Left renal cortex interstitium (tissue), 4 donors: ENCODE measurements around the gene SCYGR1. TPM values are rescaled to one million over a fixed set of nuclear protein-coding genes. Genes with fewer than 3 reads are reported as not detected.
"Not testable (repeated sequence)": the region's sequence is repeated elsewhere in the genome, so short reads cannot be mapped to it uniquely, and the experiment has no call there.

Source experiments
- DNase-seq, 4 donors: peaks; one replicate each; pipeline ENCODE4 v3.0.0-alpha.2; 2013; ENCODE audit warnings: low read depth in 4 of 4, low spot score in 2 of 4, missing footprints in 1 of 4
- polyA plus RNA-seq, 4 donors: library from polyadenylated mRNA; unstranded; fragments of 120-200 nt; gene quantifications; one replicate each; pipeline ENCODE4 v1.2.1, GENCODE V29; 2013; ENCODE audit not compliant: insufficient read length in 4 of 4

Gene SCYGR1
- polyA plus RNA-seq, 4 donors: not detected

DNA sequence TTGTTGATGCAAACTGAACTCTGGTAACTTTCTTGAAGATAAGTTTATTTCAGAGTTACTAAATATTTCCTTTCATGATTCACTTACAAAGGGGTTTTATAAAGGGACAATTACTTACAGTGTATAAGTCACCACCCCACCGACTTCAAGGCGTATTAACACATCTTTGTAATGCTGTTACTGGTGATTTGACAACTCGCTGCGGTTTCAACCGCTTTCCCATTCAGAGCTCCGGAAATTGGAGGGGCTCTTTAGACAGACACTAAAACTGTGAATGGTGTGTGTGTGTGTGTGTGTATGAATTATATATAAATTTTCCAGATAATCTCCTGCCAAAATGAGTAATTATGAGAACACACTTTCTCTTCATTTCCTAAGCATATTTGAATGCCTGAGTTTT, 13.6 kb downstream of the SCYGR1 start:
- no peak for DNase-seq

DNA sequence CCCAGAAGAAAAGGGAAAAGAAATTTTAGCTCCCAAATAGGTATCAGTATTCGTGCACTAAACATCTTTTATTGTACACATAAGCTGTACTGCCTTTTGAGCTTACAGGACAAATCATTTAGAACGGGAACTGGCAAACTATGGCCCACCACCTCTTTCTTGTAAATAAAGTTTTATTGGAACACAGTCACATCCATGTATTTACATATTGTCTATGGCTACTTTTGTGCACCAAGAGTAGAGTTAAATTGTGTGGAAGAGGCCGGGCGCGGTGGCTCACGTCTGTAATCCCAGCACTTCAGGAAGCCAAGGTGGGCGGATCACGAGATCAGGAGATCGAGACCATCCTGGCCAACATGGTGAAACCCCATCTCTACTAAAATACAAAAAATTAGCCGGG, 14.4 kb downstream of the SCYGR1 start:
- DNase-seq: no peak

DNA sequence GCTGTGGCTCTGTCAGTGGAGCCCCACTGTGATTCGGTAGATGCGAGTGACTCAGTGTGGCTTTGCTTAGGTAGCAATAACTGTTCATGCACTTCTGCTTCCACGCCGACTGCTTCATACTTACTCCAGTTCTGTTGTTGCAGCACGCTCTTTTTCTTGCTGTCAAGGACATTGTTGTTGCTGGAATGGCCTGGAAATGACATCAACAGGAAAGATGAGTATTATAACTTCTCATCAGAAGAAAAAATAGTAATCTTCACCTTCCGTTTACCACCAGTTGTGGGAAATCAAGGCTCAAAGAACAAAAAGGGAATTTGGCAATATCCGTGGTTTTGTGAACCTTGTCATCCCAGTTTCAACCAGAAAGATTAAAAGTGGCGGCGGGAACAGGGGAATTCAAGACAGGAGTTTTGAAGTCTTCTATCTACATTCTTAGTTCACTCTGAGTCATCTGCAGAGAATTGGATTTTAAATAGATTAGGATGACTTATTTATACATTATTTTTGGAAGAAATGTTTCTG, 16.9 kb downstream of the SCYGR1 start:
- no peak for DNase-seq

DNA sequence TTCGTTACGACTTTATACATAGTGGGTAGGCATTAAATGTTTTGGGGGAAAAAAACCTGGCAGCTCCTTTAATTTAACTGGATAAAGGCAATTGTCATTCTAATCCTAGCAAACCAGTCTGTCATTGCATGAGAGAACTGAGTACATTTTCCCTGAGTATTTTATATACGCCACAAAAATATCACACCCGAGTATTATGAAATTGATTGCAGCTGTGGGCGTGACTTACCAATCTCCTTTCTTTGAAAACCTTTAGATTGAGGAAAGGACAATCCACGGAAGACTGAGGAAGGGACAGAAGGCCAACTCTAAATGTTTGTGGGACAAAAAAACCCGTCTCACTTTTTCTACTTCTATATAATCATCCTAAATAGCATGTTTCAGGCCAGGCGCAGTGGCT, 17.7 kb downstream of the SCYGR1 start:
- no peak for DNase-seq

DNA sequence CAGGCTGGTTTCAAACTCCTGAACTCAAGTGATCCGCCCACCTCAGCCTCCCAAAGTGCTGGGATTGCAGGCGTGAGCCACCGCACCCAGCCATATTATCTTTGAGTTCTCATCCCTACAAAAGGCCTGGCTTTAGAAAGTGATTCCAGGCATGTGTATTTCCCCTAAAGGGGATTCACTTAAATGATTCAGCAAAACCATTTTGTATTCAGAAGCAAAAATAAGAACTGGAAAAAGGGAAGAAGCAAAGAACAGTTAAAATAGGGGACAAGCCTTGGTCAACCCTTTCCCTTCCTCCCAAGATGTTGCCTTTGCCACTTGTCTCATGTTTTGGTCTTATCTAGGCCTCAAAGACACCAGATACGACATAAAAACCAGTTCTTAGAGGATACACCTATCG, 19.2 kb downstream of the SCYGR1 start:
- no peak for DNase-seq

DNA sequence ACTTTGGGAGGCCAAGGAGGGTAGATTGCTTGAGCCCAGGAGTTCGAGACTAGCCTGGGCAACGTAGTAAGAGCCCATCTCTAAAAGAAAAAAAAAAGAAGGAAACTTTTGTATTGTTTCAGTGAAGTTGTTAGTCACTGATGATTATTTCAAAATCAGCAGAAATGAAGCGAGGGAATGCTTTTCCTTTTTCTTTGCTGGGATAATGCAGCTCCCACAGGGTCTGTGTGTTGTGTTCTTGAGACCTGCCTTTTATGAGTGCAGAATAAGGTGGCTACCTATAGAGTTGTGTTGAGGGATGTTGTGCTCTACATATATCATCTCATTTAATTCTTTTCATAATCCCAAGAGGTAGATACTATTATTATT, 20.3 kb downstream of the SCYGR1 start:
- no peak for DNase-seq

DNA sequence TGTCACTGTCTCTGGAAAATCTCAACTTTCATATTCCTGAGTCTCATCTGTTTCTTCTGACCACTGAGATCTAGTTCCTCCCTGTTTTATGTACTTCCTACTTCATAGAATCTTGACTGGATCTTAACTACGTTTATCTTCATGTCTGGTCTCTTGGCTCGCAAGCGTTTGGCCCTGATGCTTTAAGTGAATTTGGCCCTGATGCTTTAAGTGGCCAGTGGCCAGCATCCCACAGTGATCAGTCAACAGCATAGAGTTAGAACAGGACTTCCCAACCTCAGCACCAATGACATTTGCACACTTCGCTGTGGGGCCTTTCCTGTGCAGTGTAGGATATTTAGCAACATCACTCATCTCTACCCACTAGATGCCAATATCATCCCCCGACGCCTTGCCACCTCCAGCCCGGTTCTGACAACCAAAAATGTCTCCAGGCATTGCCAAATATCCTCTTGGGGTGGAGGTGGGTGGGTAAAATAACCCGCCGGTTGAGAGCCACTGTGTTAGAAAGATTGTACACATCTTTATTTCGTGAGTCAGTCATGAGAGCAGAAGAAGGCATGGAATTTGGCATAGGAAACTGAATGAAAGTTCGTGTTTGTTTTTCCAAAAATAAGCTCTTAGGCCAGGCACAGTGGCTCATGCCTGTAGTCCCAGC, 20.9 kb downstream of the SCYGR1 start:
- no peak for DNase-seq

DNA sequence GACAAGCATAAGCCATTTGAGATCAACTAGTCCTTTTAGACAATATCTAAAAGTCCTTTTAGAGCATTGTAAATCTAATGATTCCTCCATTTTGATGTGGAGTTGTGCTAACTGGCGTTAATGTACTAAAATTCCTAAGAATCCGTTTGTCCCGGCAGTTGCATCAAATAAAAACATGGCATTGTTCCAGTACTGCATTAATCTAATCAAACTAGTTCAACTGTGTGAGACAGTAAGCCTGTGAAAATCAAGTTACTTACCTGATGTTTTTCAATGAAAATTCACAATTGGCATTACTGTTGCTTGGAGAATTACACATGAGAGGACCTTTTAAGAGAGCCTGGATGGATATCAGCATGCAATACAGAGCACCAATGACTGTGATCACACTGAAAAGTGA, 21.9 kb downstream of the SCYGR1 start:
- DNase-seq: no peak

DNA sequence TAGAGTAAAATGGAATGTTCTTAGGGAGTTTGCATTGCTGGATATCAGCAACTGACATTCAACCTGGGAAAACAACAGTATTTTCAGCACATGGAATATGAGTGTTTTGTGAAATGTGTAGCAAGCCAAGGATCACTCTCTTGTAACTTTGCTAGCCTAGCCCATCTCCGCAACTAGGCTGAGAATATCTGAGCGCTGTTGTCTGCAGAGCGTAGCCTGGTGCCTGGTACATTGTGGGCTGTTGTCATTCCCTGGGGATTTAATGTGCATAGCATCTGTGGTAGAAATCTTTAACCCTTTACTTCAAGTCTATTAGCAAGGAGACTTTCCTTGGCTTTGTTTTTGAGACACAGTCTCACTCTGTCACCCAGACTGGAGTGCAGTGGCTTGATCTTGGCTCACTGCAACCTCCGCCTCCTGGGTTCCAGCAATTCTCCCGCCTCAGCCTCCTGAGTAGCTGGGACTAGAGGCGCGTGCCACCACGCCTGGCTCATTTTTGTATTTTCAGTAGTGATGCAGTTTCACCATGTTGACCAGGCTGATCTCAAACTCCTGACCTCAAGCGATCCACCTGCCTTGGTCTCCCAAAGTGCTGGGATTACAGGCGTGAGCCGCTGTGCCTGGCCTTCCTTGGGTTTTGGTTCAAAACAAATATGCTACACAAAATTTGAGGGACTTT, 23.0 kb downstream of the SCYGR1 start:
- DNase-seq: not testable (repeated sequence)

DNA sequence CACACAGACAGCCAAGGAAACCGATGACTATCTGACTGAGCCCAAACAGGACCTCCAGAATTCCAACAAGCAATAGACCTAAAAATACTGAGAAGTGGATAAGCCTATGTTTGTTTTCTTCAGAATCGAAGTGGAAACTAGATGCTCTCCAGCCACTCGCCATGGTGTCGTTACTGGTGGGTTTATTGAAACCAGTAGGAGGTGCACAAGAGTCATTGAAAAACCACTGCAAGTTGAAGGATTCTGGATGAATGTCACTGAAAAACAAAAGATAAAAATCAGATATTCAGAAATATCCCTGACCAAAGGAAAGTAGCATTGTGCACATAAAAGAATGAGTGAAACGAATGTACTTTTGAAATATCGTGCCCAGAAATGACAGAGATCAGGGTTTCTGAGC, 24.0 kb downstream of the SCYGR1 start:
- DNase-seq: no peak

DNA sequence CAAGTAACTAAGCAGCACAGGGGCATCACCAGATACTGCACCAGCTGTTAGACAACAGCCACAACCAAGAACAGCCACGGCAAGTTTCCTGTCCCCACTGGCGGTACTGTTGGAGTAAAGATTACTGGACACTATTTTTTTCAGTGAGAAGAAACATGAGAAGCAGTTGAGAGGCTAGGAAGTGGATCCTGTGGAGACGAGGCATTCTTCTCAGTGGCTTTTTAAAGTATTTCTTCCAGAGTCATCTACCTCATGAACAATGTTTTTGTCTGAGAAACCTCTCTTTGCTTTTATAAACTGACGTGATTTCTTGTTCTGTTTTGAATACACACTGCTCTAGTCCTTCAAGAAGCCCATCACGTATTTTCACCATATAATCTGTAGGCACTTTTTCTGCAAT, 27.4 kb downstream of the SCYGR1 start:
- no peak for DNase-seq

DNA sequence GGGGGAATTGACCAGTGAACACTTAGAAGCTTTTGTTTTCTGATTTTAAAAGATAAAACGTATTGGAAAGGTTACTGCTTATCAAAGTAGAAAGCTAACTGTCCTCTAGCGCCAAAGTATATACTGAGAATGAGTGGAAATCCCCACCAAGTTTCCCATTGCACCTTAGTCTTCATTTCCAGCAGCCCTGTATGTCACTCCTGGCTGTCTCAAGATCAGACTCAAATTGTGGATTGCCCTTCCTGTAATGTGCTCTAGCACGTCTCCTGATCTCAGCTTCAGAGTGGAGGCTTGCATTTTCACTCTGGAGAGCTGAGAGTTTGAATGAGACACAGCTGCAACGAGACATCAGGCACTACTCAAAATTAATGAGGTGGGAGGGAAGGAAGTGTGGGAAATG, 36.1 kb downstream of the SCYGR1 start:
- DNase-seq: no peak

DNA sequence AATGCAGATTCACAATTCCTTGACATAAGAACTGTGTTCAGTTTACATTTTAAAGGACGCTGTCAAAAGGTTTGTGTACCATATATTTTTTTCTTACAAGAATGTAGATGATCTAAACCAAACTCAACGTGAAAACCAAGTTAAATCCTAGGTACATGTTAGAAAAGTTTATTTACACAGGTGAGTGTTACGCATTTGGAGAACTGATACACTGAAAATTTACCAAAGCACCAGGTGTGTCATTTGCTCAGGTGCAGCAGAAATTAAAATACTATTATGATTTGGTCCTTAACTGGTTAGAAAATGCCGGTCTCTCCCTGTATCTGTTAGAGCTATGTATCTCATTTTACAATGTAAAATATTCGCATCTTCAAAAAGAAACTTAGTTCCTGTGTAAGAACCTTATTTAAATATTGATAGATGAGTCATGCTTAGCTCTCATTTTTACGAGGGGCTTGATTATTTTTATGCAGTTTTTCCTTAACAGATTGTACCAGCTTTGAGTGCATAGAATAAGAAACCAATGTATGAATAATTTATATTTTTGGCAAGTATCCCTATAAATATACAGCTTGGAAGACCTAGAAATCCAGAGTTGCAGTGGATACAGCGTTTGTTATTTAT, 37.6 kb downstream of the SCYGR1 start:
- DNase-seq: no peak

DNA sequence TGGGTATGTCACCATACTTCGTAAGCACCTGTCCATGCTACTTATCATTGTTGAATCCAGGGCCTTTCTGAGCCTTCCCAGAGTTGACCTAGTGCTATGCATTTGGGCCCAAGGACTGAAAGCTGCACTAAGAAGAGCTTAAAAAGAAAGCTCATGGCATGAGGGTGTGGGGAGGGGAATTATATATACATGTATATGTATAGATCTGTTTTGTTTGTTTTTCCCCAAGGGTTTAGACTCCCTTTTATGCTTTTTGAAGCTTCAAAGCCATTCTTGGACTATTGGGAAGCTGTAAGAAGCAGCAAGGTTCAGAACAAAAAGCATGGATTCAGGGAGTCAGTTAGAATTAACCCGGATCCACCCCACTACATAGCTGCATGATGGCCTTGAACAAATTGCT, 39.4 kb downstream of the SCYGR1 start:
- no peak for DNase-seq

DNA sequence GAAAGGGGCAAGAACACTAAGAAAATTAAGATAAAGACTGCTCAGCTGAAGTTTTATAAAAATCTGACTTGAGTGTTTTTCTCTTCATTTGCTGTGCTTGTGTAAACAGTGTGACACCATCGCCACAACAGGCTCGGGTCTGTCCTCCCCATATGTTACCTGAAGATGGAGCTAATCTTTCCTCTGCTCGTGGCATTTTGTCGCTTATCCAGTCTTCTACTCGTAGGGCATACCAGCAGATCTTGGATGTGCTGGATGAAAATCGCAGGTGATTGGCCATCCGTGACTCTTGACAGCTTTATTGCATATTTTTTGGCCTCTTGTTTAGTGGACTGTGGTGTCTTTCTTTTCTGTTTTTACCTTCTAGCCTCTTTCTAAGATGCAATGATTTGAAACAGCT, 40.6 kb downstream of the SCYGR1 start:
- no peak for DNase-seq

DNA sequence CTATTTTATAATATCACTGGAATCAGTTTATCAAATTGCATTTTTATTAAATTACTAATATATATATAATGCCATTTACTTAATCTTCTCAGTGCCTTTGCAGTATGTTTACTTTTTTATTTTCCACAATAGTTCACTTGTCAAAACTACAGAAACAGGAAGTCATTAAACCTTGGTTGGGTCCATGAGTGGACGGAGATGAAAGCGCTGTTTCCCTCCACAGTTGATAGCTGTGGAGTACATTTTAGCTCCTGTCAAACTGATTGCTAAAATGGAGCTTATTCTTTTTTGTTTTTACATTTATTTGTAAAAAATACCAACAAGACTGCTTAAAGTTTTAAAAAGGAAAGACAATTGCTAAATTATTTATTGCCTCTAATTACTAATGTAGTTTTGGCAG, 43.5 kb downstream of the SCYGR1 start:
- no peak for DNase-seq

DNA sequence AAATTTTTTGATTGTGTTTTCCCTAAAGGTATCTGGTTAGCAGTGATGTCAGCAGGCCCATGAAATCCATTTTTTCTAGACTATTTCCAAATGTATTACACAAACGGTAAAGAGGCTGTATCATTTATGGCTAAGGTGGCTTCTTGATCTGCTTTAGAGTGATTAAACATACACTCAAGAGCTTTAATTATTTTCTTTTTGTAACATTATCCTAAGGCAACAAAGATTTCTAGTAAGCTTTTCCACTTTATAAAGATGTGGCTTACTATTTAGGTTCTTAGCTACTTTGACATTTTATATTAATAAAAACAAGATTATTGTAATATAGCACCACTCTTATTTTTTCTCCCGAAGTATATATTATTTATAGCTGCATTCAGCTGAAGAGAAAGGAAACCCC, 46.2 kb downstream of the SCYGR1 start:
- no peak for DNase-seq

DNA sequence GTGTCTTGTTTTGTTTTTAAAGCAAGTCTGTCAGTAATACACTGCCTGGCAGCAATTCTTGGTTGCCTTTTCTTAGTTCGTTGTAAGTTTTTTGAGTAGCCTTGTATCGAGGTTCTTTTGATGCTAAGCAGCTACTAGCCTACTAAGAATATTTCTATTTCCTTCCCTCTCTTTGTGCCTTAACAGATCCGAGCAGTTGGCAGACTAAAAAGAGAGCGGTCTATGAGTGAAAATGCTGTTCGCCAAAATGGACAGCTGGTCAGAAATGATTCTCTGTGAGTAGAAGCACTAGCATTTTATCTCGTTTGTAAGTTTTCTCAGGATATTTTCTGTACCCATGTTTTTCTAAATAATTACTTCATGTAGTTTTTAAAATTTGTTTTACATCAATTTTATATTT, 47.6 kb downstream of the SCYGR1 start:
- DNase-seq: no peak

DNA sequence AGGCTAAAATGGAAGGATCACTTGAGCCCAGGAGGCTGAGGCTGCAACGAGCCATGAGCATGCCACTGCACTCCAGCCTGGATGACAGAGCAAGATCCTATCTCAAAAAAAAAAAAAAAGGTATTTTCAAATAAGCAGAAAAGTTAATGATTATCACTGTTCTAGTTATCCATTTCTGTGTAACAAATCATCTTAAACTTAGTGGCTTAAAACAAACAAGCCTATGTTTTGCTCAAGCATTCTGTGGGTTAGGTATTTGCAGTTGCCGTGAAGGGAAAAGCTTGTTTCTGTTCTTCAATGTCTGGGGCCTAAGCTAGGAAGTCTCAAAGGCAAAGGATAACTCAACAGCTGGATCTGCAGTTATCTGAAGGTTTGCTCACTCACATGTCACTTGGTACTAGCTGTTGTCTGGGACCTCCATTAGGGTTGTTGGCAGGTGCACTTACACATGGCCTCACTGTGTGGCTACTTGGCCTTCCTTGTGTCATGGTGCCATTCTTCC, 48.6 kb downstream of the SCYGR1 start:
- DNase-seq: no peak
